ENCODE results near the gene MMAB. TPM values are rescaled to one million over a fixed set of nuclear protein-coding genes. Genes with fewer than 3 reads are reported as not detected.

MMAB gene
- total RNA-seq, 1 experiment from 2014 or later = 34.6 TPM

DNA sequence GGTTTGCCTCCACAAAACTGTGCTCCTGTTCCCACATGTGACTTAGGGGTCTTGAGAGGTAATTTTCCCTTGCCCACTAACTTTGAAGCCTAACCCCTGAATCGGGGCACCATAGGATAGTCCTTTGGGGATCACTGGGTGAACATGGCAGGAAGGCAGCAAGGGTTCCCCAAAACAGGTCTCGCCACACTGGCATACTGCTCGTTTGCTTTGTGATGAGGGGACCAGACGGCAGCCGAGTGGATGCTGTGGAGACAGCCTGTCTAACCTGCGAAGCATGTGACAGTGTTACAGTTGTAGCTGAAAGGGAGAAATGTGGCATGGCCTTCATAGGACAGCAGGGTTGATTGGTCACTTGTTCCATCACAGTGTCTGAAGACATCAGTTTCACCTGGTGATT is 53.5 kb downstream of the MMAB start:
- DNase-seq (ENCODE audit: extremely low read depth, low read depth) = no peak

DNA sequence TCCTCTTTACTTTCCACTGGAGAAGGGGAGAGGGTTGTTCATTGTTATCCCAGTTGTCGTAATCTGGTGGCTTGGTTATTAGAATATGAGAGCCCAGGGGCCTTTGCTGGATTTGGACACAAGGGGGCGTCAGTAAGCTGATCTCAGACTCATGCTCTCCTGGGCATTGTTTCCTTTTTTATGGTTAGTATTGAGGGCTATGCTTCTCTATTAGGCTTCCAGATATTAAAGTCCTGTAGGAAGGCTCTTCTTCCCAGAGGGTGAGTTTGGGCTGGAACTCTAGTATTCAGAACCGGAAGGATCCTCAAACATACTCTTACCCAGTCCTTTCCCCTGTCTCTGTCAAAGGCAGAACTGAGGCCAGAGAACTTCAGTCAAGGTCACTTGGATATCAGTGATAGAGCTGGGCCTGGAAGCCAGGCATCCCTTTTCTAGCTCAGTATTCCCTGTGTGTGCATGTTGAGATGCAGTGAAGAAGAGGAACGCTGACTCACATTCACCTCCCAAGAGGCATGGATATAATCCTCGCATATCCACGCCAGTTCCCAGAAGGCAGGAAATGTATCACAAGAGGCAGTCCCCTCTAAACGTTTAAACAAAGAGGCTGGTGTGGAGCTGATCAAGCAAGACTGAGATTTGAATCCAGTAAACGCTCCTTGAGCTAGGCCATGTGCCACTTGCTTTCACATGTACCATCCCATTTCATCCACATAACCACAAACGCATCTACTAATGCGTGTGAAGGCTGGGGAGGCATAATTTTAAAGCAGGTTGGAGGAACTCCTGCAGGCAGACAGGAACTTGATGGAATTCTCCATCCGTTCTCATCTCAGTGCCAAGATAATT is 54.3 kb downstream of the MMAB start:
- peak; percentile 59 for DNase-seq (ENCODE audit: extremely low read depth, low read depth)

DNA sequence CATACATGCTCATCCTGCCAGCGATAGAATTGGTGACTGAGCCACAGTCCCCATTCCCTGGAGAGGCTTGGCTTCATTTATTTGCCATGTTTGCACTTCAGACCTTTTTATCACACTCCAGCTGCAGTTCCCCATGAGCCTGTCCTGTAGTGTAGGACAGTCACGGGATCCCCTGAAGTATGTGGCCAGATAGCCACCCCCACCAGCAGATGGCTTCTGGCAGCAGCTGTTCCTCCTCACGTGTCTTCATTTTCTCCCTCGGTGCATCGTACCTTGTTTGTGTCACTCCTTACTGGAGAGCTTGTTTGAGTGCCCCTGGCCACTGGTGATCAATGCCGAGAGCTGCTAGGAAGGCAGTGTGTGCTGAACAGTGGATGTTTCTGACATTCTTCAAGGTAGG is 55.7 kb downstream of the MMAB start:
- no peak for DNase-seq (ENCODE audit: extremely low read depth, low read depth)

DNA sequence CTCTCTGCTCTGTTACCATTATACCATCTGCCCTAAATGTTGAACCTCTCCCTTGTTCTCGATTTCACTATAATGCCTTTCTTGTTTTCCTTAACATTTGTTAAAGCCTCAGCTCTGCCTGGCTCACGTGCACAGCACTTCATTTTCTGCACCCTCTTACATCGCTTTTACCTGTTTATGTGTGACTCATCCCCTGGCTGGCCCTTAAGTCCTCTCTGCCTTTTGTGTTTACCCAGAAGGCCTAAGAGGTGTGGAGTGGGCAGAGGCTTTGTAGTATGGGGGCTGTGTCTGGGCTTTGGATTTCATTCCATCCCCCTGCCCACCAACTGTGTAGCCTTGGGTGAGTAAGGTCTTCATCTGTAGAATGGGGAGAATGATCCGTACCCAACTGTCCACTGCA is 59.3 kb downstream of the MMAB start:
- DNase-seq (ENCODE audit: extremely low read depth, low read depth) = no peak

DNA sequence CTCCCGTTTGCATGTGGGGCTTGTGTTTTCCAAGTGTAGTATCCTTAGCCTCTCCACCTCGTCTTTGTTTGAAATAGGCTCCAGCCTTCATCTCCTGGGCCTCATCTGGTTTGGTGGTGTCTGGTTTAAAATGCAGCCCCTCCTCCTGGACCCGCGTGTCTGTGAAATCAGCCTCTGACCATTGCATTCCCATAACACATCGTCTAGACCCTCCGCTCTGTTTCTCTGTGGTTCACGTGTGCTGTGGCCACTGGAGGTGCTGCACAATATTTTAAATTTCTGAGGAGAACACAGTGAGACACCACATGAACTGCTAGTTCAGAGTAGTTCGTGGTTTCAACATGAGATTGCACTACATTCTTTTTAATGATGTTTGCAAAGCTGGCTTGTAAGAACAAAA is 60.3 kb downstream of the MMAB start:
- no peak for DNase-seq (ENCODE audit: extremely low read depth, low read depth)

GRCh38 chr12:109512608-109513007 is 60.7 kb downstream of the MMAB start:
- DNase-seq (ENCODE audit: extremely low read depth, low read depth) = no peak

GRCh38 chr12:109510196-109510595 is 63.1 kb downstream of the MMAB start:
- no peak for DNase-seq (ENCODE audit: extremely low read depth, low read depth)

GRCh38 chr12:109504068-109504467 is 69.2 kb downstream of the MMAB start:
- DNase-seq (ENCODE audit: extremely low read depth, low read depth) = no peak

Other genes starting within 250 kb of the MMAB start
- not detected in 2 replicates for gene MYO1H, start 225.6 kb downstream of the MMAB start, total RNA-seq (2014; rRNA removed; shearing (Covaris generic))
- gene KCTD10, start 96.2 kb downstream of the MMAB start, total RNA-seq (2014; rRNA removed; shearing (Covaris generic)) = 15.2 and 22.6 TPM in 2 replicates
- 27.1 and 33.4 TPM in 2 replicates for gene UBE3B, start 95.9 kb downstream of the MMAB start, total RNA-seq (2014; rRNA removed; shearing (Covaris generic))
- gene MVK, start 290 bp upstream of the MMAB start, total RNA-seq (2014; rRNA removed; shearing (Covaris generic)) = 4.4 and 6.4 TPM in 2 replicates
- 0.25 and 0.78 TPM in 2 replicates for gene FAM222A, start 140.3 kb upstream of the MMAB start, total RNA-seq (2014; rRNA removed; shearing (Covaris generic))

Measured in NCI-H460 (cell line).